Ovary (tissue), 3 donors: ENCODE results near the gene NT5DC3.

Experiments
- CTCF ChIP-seq, 3 donors: fragments of 450-650 bp in 2 of 3; fragments of 200-600 bp in 1 of 3; IDR thresholded peaks; one replicate each; pipeline versions ENCODE4 v1.5.1 to v1.8.0; 2016 to 2022; ENCODE audit warnings: antibody characterized with exemption in 3 of 3, mild to moderate bottlenecking in 1 of 3
- EP300 ChIP-seq: sonication (generic); formaldehyde crosslinking; IDR thresholded peaks from one replicate; pipeline ENCODE4 v1.6.1; 2017; ENCODE audit warnings: antibody characterized with exemption
- POLR2A ChIP-seq: fragments of 450-650 bp; IDR thresholded peaks from one replicate; pipeline ENCODE4 v1.6.1; 2017; ENCODE audit warnings: antibody characterized with exemption, mild to moderate bottlenecking, moderate library complexity
- donor health status: DM: no; HTN: no; CAD: no.

GRCh38 chr12:103774977-103775560 lies 66.0 kb downstream of the NT5DC3 start:
- TF ChIP-seq POLR2A (no peak), CTCF (IDR thresholded peaks at IDR 0.05) (no peak), EP300 (no peak)
